CD4-positive, alpha-beta T cell treated with Interleukin-2 at 100 ng/mL for 4 hours (primary cell): ENCODE measurements around the gene DCAF10.
"Not testable (repeated sequence)": the region's sequence is repeated elsewhere in the genome, so short reads cannot be mapped to it uniquely, and the experiment has no call there.

ENCODE experiments used
- DNase-seq: peaks from one replicate; pipeline ENCODE4 v3.0.0-alpha.2; 2020; ENCODE audit warnings: low spot score

DCAF10 gene

DNA sequence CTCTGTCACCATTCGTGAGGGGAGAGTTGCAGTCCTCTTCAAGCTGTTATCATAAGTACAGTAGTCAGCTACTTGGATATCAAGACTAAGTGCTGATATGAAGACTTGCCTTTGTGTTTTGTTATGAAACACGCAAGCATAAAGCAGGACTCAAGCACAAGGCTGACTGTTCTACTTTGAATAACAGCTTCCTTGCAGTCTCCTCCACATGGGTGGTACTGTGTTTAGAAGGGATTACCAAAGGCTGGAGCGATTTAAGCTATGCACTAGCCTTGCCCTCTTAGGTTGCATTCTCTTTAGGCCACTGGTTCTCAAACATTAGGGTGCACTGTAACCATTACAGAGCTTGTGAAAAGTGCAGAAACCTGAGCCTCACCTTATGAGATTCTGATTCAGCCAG lies 61.9 kb downstream of the DCAF10 start:
- DNase-seq = no peak

DNA sequence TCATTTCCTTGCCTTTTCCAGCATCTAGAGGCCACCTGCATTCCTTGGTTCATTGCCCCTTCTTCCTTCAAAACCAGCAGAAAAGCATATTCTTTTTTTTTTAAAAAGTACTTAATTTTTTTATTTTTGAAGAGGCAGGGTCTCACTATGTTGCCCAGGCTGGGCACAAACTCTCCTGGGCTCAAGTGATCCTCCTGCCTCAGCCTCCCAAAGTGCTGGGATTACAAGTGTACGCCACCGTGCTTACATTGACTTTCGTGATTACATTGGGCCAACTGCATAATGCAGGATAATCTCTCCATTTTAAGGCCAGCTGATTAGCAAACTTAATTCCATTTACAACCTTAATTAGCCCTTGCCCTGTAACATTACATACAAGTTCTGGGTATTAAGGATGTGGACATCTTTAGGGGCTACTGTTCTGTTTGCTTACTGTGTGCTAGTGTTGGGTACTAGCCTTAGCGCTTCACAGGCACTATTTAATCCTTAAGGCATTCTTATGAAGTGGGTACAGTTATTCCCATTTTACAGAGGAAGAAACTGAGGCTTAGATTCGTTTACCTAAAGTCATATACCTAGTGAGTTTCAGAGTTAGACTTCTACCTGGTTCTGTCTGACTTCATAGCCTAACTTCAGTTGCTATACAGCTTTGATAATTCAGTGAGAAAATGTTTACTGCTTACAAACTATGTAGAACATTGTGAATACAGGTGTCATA lies 69.6 kb downstream of the DCAF10 start:
- DNase-seq = no peak

DNA sequence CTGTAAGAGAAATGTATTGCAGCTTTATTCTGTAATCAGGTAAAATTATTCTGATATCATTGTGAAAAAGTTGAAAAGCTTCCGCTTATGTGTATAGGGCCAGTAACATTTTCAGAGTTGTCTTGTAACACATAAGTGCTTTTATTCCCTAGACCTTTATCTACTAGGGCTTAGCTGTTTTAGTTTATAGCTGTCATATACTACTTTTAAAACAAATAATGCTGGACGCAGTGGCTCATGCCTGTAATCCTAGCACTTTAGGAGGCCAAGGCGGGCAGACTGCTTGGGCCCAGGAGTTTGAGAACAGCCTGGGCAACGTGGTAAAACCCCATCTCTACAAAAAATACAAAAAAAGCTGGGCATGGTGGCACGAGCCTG lies 70.2 kb downstream of the DCAF10 start:
- DNase-seq = no peak

DNA sequence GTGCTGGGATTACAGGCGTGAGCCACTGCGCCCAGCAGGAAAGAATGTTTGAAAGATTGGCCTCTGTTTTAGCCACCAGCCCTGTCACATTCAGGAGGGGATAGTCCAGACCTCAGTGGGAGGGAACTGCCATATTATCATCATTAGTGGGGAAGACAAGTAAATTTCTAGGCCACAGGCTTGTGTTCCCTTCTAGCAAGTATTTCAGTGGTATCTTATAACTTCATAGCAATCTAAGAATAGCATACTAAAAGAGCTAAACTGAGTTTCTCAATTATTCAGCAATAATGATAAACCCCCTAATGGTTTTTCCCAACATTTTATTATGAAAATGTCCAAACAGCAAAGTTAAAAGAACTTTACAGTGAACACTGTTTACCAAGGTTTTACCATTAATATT lies 73.4 kb downstream of the DCAF10 start:
- DNase-seq = no peak

DNA sequence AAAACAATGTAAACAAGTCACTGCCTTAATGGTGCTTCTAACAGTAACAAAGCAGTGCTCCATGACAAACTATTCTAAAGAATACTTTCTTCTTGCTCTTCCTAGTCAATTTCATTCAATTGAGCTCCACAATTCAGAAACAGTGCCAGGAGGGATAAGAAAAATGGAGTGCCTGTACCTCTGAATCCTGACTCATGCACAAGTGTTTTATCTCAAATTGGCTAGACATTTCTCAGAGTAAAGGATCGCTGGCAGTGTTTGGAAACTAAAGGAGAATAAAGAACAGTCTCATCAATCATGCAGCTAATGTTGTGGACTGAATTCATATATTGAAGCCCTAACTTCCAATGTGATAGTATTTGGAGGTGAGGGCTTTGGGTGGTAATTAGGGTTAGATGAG lies 75.8 kb downstream of the DCAF10 start:
- no peak for DNase-seq

DNA sequence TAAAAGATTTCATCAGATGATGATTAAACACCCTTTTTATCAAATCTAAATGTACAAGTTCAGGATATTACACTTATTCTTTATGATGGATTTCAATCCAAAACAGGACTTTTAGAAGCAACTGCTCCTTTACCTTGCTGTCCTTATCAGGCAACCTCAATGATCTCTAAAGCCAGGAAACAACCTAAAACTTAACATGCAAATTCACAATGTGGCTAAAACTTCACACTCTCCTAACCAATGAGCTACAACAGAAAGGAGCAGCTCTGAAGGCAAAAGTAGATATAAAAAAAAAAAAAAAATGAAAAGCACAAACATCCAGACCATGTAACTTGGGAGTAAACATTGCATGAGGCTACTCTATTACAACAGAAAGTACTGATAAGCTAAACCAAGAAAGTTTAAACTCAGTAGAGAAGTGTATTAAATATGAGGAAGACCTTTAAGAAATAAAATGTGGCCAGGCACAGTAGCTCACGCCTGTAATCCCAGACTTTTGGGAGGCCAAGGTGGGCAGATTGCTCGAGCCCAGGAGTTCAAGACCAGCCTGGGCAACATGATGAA lies 80.4 kb downstream of the DCAF10 start:
- no peak for DNase-seq

DNA sequence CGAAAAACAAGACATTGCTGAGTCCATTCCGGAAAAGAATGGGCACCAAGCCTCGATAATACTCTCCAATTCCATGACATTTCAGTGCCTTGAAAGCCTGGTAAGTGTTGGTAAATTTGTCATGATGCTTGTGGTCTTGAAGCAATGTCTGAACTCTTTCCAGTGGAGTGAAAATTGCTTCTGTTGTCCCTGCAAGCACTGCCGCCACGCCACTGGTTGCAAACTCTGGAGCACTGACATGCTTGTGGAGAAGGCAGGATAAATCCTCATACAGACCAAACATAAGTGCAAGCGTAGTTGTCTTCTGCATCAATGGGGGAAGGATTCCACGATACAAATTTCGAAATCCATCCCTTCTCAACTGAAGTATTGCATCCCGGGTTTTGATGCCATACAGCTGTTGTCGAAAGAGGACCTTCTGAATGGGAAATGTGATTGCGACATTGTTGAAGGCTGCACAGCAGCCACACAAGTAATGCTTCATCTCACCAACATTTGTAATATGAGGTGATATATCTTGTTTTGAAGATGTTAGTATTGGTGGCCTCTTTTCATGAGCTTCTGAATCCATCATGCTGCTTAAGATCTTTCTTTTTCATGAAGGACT lies 87.5 kb downstream of the DCAF10 start:
- DNase-seq = not testable (repeated sequence)

DNA sequence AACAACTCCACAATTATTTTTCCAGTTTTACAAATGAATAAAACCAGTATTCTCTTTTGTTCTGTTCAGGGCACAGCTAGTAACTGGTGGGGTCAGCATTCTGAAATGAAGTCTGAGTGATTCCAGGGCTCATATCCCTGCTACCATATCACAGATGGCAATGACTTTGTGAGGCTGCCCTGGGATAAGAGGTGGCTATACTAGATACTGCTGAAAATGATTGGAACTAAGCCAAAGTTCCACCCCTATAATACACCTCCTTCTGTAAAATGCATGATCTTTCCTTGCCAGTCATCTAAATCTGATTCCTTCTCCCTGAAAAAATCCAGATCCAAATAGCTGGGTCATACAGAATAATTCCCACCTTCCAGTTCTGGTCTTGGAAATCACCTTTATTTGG lies 88.9 kb downstream of the DCAF10 start:
- no peak for DNase-seq

DNA sequence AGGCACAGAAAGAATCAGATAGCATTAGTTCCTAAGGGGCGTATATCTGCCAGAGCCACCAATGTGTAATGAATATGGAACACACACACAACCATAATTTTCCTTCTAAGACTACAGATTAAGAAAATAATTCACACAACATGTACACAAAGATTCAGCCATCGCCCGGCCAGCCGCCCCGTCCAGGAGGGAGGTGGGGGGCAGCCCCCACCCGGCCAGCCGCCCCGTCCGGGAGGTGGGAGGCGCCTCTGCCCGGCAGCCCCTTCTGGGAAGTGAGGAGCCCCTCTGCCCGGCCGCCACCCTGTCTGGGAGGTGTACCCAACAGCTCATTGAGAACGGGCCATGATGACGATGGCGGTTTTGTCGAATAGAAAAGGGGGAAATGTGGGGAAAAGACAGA lies 90.4 kb downstream of the DCAF10 start:
- DNase-seq = not testable (repeated sequence)

DNA sequence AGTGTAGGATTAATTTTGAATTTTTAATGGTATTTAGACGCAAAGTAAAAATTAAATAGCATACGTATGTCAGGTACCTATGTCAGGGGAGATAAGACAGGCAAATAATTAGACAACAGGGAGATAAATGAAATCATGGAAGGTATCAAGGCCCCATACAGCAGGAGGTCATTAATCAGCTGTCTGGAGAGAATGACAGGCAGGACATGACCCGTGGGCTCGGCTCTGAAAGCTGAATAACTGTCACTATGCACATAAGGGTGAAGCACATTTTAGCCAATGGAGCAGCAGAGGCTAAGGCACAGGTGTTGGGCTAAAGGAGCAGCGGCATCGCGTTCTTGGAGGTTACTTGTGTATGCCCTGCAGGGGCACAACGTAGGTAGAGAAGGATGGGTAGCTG lies 91.5 kb downstream of the DCAF10 start:
- no peak for DNase-seq

DNA sequence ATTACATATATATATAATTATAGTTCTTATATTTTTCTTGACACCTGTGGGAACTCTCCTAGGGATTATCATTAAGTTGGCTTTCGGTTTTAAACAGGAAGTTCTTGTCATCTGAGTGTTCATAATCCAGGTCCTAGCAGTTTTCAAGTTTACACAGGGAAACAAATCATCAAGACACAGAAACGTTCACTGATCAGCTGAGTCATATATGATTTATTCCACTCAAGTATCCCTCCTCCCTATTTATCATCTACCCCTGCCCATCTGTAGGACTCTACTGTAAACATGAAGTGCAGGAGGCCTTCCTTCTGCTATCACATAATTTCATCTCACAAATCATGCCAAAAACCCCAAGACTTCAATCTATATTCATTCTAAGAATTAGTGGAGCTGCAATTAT lies 97.1 kb downstream of the DCAF10 start:
- DNase-seq = no peak

DNA sequence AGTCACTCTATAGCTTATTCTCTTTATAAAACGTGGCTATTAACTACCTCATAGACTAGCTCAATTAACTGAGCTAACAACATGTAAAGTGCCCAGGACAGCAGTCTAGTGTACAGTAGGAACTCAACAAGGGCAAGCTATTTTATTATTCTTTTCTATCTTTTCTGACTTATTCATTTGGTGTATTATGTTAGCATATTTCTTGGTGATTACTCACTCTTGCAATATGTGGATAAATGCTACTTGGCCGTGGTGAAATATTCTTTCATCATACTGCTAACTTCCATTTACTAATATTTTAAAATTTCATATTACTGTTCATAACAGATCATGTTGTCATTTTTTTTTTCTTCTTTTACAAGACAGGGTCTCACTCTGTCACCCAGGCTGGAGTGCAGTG lies 98.4 kb downstream of the DCAF10 start:
- DNase-seq = no peak

DNA sequence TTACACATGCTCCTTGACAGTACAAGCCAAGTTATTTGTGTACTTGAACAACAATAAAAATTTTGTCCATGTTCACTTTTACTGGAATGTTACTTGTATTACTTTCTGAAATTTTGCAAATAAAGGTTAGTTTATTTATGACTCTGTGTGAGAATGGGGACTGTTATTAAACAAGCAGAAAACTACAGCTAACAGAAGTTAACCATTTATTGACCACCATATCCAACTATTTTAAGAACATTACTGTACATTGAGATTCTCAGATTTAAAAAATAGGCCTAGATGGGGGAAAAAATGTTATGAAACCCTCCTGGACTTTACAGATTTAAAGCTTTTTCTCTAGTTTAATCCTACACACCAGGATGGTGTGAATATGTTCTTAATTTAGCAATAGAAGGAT lies 101.5 kb downstream of the DCAF10 start:
- no peak for DNase-seq

DNA sequence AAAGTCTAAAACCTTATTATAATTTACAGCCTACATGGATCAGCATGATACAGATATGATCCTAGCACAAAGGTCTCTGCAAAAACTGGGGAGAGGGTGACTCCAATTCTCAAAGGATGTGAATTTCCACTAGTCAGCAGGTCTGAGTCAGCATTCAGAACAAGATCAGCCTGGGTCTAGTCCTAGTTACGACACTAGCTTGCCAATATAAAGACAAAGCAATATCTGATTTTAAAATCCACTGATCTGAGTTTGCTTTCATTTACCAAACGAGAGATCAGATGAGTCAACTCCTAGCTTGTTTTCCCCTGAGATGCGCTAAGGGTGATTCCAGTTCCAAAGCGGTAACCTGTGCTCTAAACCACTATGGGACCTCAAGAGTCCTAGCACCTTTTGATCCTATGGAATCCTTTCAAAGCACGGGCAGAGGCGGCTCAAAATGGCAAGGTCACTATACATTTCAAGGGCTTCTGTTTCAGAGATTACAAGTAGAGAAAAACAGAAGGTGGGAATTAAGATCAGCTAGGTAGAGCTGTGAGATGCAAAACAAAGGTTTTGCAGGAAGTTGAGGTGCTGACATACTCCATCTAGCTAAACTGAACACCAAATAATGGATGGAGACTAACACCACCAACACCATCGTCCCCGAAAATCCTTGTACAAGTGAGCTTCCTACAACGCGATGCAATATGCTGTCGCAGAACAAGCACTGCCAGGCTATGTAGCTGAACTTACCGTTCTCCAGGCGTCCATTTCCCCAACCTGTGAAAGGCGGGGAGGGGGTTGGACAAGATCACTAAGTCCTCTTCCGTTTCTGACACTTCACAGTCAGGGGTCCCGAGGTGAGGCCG lies 102.4 kb downstream of the DCAF10 start:
- peak; percentile 31 for DNase-seq

DNA sequence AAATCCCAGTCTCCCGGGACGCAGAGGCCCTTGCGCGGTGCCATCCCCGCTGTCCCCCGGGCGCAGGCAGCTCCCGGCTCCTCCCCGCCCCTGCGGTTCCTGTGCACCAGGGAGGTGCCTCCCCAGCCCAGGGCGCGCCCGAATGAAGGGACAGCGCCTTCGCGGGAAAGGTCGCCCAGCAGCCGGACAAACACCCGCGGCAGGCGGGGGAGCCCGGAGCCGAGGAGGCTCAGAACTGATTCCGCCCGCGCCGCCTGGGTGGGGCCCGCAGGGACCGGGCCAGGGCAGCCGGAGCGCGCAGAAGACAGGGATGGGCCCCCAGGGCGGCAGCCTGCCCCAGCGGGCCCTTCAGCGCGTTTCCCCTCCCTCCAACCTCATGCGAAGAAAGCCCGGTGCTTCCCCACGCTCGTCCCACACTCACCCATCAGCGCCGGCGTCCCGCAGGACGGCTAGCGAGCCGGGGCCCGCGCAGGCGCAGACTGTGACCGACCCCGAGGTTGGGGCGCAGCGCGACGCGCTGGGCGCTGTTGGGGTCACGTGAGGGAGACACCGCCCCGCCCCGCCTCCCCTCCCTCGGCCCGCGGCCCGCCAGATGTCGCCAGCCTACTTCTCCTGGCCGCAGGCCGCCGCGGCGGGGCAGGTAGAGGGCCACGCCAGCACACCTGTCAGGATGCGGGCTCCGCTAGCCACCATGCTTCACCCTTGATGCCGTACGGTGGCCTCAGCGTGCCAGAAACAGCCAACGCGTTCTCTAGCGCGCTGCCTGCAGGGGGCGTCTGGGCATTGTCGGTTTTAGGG lies 103.2 kb downstream of the DCAF10 start, which contains the start of gene SLC25A51:
Gene SLC25A51 (minus strand): TSS at position 481 of the 798 bp plus-strand sequence. CDS start 15,577 bp downstream, outside the sequence.
- peak; percentile 98 for DNase-seq

DNA sequence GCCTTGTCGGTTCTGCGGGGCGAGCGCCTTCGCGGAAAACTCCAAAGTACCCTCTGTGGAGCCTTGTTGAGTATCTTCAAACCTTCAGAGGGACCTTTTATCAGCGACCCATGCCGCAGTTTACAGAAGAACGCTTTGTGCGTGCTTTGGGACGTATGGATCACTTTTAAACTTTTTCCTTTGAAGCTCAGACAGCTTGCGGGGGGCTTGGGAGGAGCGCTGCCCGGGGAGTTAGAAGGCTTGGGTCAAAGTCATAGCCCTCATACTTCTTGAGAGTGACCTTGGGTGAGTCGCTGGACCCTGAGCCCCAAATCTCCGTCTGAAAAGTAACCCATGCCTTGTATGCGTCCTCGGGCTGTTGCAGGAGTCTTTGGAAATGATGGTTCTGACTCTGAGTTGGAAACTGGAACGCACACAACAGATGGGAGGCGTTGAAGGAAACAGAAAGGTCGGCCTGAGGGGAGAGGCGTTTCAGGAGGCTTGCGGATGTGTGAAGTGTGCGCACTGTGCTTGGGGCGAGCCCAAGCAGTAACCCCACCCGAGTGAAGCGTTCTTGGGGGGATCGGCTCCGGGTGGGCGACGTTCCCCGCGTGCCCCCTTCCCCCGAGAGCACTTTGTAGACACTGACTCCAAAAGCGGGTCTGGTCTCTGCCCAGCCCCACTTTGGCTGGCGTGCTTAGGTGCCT lies 104.0 kb downstream of the DCAF10 start:
- no peak for DNase-seq

DNA sequence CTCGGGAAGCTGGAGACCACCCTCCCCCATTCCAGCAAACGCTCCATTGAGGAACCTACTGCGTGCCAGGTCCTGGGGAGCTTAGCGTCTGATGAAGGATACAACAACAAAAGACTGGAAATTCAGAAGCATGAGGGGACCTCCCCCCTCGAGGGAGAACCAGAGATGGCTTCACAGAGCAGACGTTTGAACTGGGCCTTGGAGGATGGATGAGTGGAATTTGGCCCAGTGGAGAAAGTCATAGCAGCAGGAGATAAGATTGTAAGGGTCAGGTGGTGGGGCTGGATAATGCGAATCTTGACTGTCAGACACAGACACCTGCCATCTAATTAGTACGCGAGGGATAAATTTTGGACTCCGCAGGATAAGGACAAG lies 104.5 kb downstream of the DCAF10 start:
- no peak for DNase-seq

DNA sequence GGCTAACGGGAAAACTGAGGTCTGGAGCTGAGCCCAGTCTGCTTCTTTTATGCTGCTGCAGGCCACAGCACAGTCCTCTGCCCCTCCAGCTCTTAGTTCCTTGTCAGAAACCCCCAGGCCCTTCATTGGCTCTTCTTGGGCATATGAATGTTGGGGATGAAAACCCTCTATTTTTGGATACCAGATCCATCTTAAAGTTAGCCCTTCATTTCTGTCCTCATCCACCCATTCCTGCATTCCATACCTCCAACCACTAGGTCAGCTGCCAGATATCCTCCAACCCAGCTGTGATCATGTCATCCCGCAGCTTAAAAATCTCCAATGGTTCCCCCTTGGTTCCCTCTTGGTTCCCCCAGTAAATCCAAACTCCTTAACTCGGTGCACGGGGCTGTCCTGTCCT lies 105.2 kb downstream of the DCAF10 start:
- DNase-seq = no peak

DNA sequence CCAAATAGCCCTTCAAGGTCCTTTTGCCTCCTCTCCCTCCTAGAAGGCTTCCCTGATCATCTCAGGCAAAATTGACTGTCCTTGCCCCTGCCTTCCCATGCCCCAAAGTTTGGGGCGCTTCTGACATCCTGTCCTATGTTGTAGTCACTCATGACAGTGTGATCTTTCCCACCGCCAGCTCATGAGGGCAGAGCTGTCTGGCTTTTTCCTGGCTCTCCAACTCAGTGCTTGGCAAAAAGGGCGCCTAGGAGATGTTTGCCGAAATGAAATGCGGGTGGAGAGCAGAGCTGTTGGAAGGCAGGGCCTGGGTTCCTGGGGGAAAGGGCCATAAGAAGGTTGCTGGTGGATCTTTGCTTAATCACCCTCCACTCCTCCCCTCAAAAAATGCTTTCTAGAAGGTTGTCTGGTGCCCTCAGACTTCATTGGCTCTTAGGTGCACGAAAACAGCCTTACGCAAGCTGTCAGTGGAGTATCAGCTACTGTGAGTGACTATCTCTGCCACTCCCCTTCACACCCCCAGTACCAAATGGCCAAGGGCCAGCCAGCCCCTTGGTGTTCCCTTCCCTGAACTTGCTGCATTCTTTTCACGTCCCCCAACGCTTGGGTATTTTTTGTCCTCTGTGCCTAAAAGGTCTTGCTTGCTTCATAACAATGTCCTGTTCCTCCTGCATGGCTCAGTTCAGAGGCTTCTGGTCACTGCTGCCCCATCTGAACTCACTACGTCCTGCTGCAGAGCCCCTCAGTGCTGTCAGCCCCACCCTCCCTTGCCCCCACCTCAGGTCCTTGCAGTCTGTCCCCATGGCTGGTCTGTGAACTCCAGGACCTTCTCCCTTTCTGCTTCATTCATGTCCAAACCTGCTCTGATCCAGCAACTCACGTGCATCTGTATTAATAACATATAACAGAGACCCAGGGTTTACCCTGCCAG lies 106.0 kb downstream of the DCAF10 start:
- no peak for DNase-seq

DNA sequence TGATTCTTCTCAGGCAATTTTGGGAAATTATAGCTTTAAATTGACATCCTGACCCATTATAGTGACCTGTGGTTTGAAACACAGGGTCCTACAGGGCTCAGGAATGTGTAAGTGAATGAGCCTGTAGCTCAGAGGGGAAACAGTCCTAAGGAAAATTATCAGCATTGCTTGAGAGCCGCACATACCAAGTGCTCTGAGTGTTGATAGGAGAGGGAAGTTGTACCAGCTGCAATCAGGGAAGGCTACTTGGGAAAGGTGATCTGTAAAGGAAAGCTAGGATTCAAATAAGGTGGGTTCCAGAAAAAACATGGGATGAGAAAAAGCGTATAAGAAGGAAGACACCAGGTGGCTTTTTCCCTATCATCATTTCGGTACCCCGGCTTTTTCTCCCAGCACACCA lies 107.7 kb downstream of the DCAF10 start:
- no peak for DNase-seq
